GM12891 (cell line): ENCODE results near the gene BLM.

Experiments used
- PAX5 ChIP-seq: IDR thresholded peaks from 2 replicates; pipeline ENCODE4 v1.6.1; 2011; ENCODE audit warnings: low read length, moderate library complexity, mild to moderate bottlenecking; ENCODE audit not compliant: insufficient read depth, severe bottlenecking
- POLR2A ChIP-seq: IDR thresholded peaks from 2 replicates; pipeline ENCODE4 v1.6.1; 2011; ENCODE audit warnings: low read depth, low read length, control low read depth
- POLR2AphosphoS5 ChIP-seq: IDR thresholded peaks from 2 replicates; pipeline ENCODE4 v1.6.1; 2011; ENCODE audit warnings: low read depth, low read length, control low read depth
- POU2F2 ChIP-seq: IDR thresholded peaks from 2 replicates; pipeline ENCODE4 v1.6.1; 2011; ENCODE audit warnings: low read depth, mild to moderate bottlenecking, control low read depth, low read length, moderate library complexity
- SPI1 ChIP-seq: IDR thresholded peaks from 2 replicates; pipeline ENCODE4 v1.6.1; 2011; ENCODE audit warnings: low read depth, low read length, control low read depth
- TAF1 ChIP-seq: IDR thresholded peaks from 2 replicates; pipeline ENCODE4 v1.6.1; 2011; ENCODE audit warnings: low read depth, low read length, control low read depth

DNA sequence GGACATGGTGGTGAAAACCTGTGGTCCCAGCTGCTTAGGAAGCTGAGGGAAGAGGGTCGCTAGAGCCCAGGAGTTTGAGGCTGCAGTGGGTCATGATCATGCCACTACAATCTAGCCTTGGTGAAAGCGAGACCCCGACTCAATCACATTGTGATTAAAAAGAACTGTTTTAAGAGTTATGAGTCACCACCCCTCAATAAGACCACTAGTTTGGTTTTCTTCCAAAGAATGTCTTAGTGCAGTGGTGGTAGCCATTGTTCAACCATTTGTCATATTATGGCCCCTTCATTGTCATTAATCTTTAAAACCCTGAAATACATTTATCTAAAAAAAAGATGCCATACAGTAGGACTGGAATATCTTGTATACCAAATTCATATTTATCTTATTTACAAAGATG lies 48.8 kb downstream of the BLM start:
- TF ChIP-seq POLR2AphosphoS5 (no peak), SPI1 (no peak), POLR2A (no peak), TAF1 (no peak), PAX5 (no peak), POU2F2 (no peak)
